Neural progenitor cell (in vitro differentiated cells): ENCODE data around the gene MORN1. TPM values are rescaled to one million over a fixed set of nuclear protein-coding genes. Genes with fewer than 3 reads are reported as not detected.

Experiments used
- DNase-seq: peaks from one replicate; pipeline ENCODE4 v3.0.0-alpha.2; 2016; ENCODE audit warnings: low spot score
- H2AFZ ChIP-seq: fragments of 200-600 bp; sonication (generic); replicated peaks from 2 replicates; pipeline ENCODE4 v1.6.1; 2016; ENCODE audit warnings: antibody characterized with exemption
- H3F3A ChIP-seq: fragments of 200-600 bp; sonication (generic); 2 replicates; pipeline ENCODE4 v1.6.1; 2016; ENCODE audit warnings: antibody characterized with exemption, low read depth
- H3K27ac ChIP-seq: fragments of 200-600 bp; sonication (generic); 2 replicates; pipeline ENCODE4 v1.5.1; 2016; ENCODE audit warnings: mild to moderate bottlenecking
- H3K27me3 ChIP-seq: fragments of 200-600 bp; sonication (generic); 2 replicates; pipeline ENCODE4 v1.6.1; 2016; ENCODE audit warnings: mild to moderate bottlenecking, moderate library complexity
- H3K36me3 ChIP-seq: fragments of 200-600 bp; sonication (generic); 2 replicates; pipeline ENCODE4 v1.5.1; 2016
- H3K4me1 ChIP-seq: fragments of 200-600 bp; sonication (generic); 2 replicates; pipeline ENCODE4 v1.6.1; 2016; ENCODE audit warnings: mixed run types
- H3K4me2 ChIP-seq: fragments of 200-600 bp; sonication (generic); 2 replicates; pipeline ENCODE4 v1.6.1; 2016
- H3K4me3 ChIP-seq: fragments of 200-600 bp; sonication (generic); 2 replicates; pipeline ENCODE4 v1.5.1; 2016
- H3K79me2 ChIP-seq: fragments of 200-600 bp; sonication (generic); 2 replicates; pipeline ENCODE4 v1.6.1; 2016; ENCODE audit warnings: low read depth
- H3K9ac ChIP-seq: fragments of 200-600 bp; sonication (generic); 2 replicates; pipeline ENCODE4 v1.6.1; 2016
- H3K9me3 ChIP-seq: fragments of 200-600 bp; sonication (generic); 2 replicates; pipeline ENCODE4 v1.5.1; 2016; ENCODE audit warnings: low read depth
- H4K20me1 ChIP-seq: fragments of 200-600 bp; sonication (generic); 2 replicates; pipeline ENCODE4 v1.6.1; 2016; ENCODE audit warnings: low read depth
- H3K27ac Mint-ChIP-seq: 3 replicates; pipeline ENCODE4 v1.8.0; 2021; ENCODE audit warnings: mixed read lengths
- H3K27me3 Mint-ChIP-seq: 2 replicates; pipeline ENCODE4 v1.8.0; 2022; ENCODE audit warnings: low read depth, mild to moderate bottlenecking, inconsistent platforms, moderate library complexity, mixed read lengths; ENCODE audit not compliant: insufficient read depth
- H3K36me3 Mint-ChIP-seq: 3 replicates; pipeline ENCODE4 v1.8.0; 2021; ENCODE audit warnings: mixed read lengths
- H3K4me1 Mint-ChIP-seq: 3 replicates; pipeline ENCODE4 v1.8.0; 2021; ENCODE audit warnings: mixed read lengths
- H3K4me3 Mint-ChIP-seq: 3 replicates; pipeline ENCODE4 v1.8.0; 2021; ENCODE audit warnings: mild to moderate bottlenecking, moderate library complexity, mixed read lengths
- H3K9me3 Mint-ChIP-seq: 3 replicates; pipeline ENCODE4 v1.8.0; 2020; ENCODE audit warnings: mixed read lengths
- EZH2 ChIP-seq: fragments of 200-600 bp; sonication (generic); IDR thresholded peaks from 2 replicates; pipeline ENCODE4 v1.6.1; 2017; ENCODE audit warnings: antibody characterized with exemption, mild to moderate bottlenecking, moderate library complexity
- EZH2phosphoT487 ChIP-seq: fragments of 200-600 bp; sonication (generic); IDR thresholded peaks from 2 replicates; pipeline ENCODE4 v1.6.1; 2017; ENCODE audit warnings: antibody characterized with exemption
- total RNA-seq: library from RNA; depleted of rRNA; stranded (reverse); fragments of >200 nt; gene quantifications from 2 replicates; pipeline ENCODE4 v1.2.3, GENCODE V29; 2015; ENCODE audit warnings: low replicate concordance
- TF ChIP-seq, protein P1 (sequence below): fragments of 200-600 bp; sonication (generic); IDR thresholded peaks from 2 replicates; pipeline ENCODE4 v1.5.1; 2017; ENCODE audit warnings: antibody characterized with exemption, mild to moderate bottlenecking

The MORN1 gene
- total RNA-seq, 1 donor from 2014 or later = 7.0 TPM

DNA sequence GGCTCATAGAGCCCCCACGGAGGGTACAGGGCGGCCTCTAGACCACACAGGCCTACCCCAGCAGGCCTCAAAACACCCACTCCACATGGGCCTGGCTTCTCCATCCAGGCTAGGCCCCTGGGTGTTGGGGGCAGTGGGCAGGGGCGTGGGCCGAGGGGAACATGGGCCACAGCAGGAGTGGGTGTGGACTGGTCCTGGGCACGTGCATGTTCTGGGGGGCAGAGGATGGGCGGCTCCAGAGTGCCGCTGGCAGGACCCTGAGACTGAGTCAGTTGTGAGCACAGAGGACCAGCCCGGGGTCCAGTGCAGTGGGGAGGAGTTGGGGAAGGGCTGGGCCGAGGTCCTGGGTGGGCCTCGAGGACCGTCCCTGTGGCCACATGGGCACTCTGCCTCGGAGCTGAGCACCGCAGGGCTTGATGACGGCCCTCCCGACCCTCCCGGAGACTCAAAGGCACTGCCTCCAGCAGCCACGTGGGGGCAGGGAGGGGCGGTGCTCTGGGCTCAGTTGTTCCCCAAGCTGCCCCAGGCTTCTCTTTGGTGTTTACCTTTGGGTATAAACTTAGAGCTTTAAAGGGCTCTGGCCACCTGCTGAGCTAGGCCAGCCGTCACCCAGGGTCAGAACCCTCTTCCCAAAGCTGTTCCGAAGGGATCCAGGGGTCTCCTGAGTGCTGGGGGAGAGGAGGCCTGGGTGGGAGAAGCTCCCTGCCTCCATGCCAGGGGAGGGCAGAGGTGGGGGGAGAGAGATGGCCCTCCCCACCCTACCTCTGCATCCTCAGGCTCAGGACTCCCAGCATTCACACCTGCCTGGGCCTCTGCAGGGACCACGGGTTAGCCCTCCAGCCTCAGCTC is 79.9 kb downstream of the MORN1 start:
- Histone ChIP-seq H3K36me3 (no peaks in the 10 kb centered on the region), H3K4me2 (no peak overlapping the region), H3K79me2 (no peaks in the 10 kb centered on the region), H3K4me3 (no peak overlapping the region), H4K20me1 (peaks cover 28% of the 10 kb centered on the region), H3K4me1 (peaks cover 26% of the 10 kb centered on the region), H3K9ac (no peak overlapping the region), H2AFZ (no peak overlapping the region), H3K27ac (no peak overlapping the region), H3K27me3 (no peaks in the 10 kb centered on the region), H3F3A (peaks cover 45% of the 10 kb centered on the region), H3K9me3 (no peaks in the 10 kb centered on the region)
- H3K36me3 Mint-ChIP-seq = peaks cover 12% of the 10 kb centered on the region
- peaks cover 10% of the 10 kb centered on the region for H3K4me1 Mint-ChIP-seq
- peak; percentile 86 for DNase-seq
- TF ChIP-seq, protein P1, sequence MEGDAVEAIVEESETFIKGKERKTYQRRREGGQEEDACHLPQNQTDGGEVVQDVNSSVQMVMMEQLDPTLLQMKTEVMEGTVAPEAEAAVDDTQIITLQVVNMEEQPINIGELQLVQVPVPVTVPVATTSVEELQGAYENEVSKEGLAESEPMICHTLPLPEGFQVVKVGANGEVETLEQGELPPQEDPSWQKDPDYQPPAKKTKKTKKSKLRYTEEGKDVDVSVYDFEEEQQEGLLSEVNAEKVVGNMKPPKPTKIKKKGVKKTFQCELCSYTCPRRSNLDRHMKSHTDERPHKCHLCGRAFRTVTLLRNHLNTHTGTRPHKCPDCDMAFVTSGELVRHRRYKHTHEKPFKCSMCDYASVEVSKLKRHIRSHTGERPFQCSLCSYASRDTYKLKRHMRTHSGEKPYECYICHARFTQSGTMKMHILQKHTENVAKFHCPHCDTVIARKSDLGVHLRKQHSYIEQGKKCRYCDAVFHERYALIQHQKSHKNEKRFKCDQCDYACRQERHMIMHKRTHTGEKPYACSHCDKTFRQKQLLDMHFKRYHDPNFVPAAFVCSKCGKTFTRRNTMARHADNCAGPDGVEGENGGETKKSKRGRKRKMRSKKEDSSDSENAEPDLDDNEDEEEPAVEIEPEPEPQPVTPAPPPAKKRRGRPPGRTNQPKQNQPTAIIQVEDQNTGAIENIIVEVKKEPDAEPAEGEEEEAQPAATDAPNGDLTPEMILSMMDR = peak; percentile 56
- no peak for TF ChIP-seq EZH2phosphoT487
- H3K27ac Mint-ChIP-seq = no peak overlapping the region
- H3K9me3 Mint-ChIP-seq = no peaks in the 10 kb centered on the region
- peaks cover 3% of the 10 kb centered on the region for H3K27me3 Mint-ChIP-seq
- H3K4me3 Mint-ChIP-seq = no peak overlapping the region

DNA sequence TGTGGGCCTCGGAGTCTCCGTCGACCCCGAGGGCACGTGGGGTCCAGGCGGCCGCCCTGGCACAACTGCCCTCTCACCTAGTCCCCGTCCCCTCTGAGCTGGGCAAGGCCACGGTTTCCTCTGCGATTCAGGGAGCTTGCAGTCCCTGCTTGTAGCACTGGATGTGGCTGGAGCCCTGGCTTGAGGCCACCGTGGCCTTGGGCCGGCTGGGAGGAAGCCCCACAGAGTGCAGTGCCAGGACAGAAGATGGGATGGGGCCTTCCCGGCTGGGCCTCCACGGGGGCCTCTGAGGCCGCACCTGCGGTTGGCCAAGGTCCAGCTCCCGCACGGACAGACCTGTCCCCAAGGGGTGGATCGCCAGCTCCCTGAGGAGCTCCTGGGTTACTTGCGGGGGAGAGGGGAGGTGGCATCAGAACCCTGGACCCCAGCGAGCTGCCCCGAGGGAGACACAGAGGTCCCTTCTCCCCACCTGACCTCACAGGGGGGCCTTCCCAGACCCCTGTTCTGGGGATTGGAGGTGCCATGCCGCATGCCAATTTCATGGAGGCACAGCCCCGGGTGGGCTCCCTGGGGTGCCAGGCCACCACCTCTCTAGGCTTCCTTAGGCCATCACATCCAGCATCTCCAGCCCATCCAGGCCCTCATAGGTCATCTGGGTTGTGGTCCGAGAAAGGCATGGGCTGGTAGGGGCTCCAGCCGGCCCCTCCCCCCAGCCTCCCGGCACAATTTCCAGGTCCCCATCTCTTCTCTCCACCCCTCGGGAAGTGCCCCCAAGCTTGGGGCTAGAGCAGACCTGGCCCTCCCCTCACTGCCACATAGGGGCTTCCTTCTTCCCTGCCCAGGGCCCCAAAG is 80.8 kb downstream of the MORN1 start:
- TF ChIP-seq EZH2phosphoT487 (no peak), EZH2 (no peak)
- TF ChIP-seq, protein P1 = no peak
- no peak overlapping the region for H3K4me3 Mint-ChIP-seq
- peaks cover 7% of the 10 kb centered on the region for H3K4me1 Mint-ChIP-seq
- no peak overlapping the region for H3K27ac ChIP-seq
- H4K20me1 ChIP-seq = peaks cover 28% of the 10 kb centered on the region
- H3K27me3 Mint-ChIP-seq = peaks cover 3% of the 10 kb centered on the region
- H3K27ac Mint-ChIP-seq = no peak overlapping the region
- no peak overlapping the region for H3K9ac ChIP-seq
- H3K4me1 ChIP-seq = peaks cover 21% of the 10 kb centered on the region
- peaks cover 41% of the 10 kb centered on the region for H3F3A ChIP-seq
- no peak overlapping the region for H3K4me2 ChIP-seq
- no peaks in the 10 kb centered on the region for H3K9me3 ChIP-seq
- H3K36me3 Mint-ChIP-seq = peaks cover 12% of the 10 kb centered on the region
- DNase-seq = no peak
- no peaks in the 10 kb centered on the region for H3K27me3 ChIP-seq
- H2AFZ ChIP-seq = no peak overlapping the region
- H3K4me3 ChIP-seq = no peak overlapping the region
- H3K9me3 Mint-ChIP-seq = no peaks in the 10 kb centered on the region
- H3K79me2 ChIP-seq = no peaks in the 10 kb centered on the region
- H3K36me3 ChIP-seq = no peaks in the 10 kb centered on the region

DNA sequence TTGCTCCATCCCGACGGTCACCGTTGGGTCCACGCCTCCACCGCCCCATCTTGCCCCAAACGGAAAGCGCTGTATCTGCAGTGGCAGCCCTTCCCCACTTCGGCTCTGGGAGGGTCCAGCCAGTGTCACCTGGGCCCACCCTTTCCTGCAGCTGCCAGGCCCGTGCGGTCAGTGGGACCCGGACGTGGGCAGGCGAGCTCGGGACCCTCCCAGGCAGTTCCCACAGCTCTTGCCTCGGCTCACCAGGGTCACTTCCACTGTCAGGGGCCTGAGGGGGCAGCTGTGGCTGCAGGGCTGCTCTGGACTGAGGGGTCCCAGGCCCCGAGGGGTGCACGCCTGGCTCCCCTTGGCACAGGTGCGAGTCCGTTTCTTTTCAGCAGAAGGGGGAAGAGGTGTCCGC is 82.5 kb downstream of the MORN1 start:
- H4K20me1 ChIP-seq = peaks cover 31% of the 10 kb centered on the region
- H3K9me3 ChIP-seq = no peaks in the 10 kb centered on the region
- no peak for DNase-seq
- no peak overlapping the region for H3K4me2 ChIP-seq
- H3K9ac ChIP-seq = no peak overlapping the region
- H3K4me3 ChIP-seq = no peak overlapping the region
- peak overlapping the region; percentile 53 for H3K4me3 Mint-ChIP-seq
- H3K27me3 Mint-ChIP-seq = peaks cover 3% of the 10 kb centered on the region
- H3K27me3 ChIP-seq = no peaks in the 10 kb centered on the region
- no peak overlapping the region for H3K27ac ChIP-seq
- no peak overlapping the region for H3K27ac Mint-ChIP-seq
- peaks cover 12% of the 10 kb centered on the region for H3K36me3 Mint-ChIP-seq
- no peaks in the 10 kb centered on the region for H3K9me3 Mint-ChIP-seq
- no peaks in the 10 kb centered on the region for H3K79me2 ChIP-seq
- no peak overlapping the region for H2AFZ ChIP-seq
- TF ChIP-seq EZH2phosphoT487 = no peak
- no peak for TF ChIP-seq EZH2
- TF ChIP-seq, protein P1 = no peak
- H3K4me1 ChIP-seq = peaks cover 13% of the 10 kb centered on the region
- peaks cover 33% of the 10 kb centered on the region for H3F3A ChIP-seq
- no peaks in the 10 kb centered on the region for H3K36me3 ChIP-seq
- H3K4me1 Mint-ChIP-seq = peaks cover 7% of the 10 kb centered on the region
